HFFc6 (cell line): ENCODE measurements around the gene ABTB2. TPM values are rescaled to one million over a fixed set of nuclear protein-coding genes. Genes with fewer than 3 reads are reported as not detected.
A peak's percentile ranks its signal among the peaks of the same experiment; 100 is the strongest.

Experiments used
- DNase-seq: peaks from one replicate; pipeline ENCODE4 v3.0.0-alpha.2; 2018
- H3K27ac Mint-ChIP-seq: 2 replicates; pipeline ENCODE4 v1.8.0; 2020; ENCODE audit warnings: mild to moderate bottlenecking, mixed read lengths
- H3K27me3 Mint-ChIP-seq: 2 replicates; pipeline ENCODE4 v1.8.0; 2021; ENCODE audit warnings: mild to moderate bottlenecking, moderate library complexity, mixed read lengths; ENCODE audit not compliant: insufficient read depth
- H3K36me3 Mint-ChIP-seq: 2 replicates; pipeline ENCODE4 v1.8.0; 2021; ENCODE audit warnings: low read depth, mixed read lengths
- H3K4me1 Mint-ChIP-seq: 2 replicates; pipeline ENCODE4 v1.8.0; 2020; ENCODE audit warnings: low read depth, mixed read lengths
- H3K4me3 Mint-ChIP-seq: 2 replicates; pipeline ENCODE4 v1.8.0; 2020; ENCODE audit warnings: mild to moderate bottlenecking, moderate library complexity, mixed read lengths
- H3K9me3 Mint-ChIP-seq: 2 replicates; pipeline ENCODE4 v1.8.0; 2020; ENCODE audit warnings: mild to moderate bottlenecking, mixed read lengths
- total RNA-seq, 6 experiments: library from RNA; stranded (reverse); fragmentation: NEBNext Ultra II Directional; extraction: Animal tissue kit (Norgen Biotek cat#: 25700); gene quantifications; 2 replicates in 1 of 6; 3 replicates in 5 of 6; pipeline ENCODE4 v1.2.3, GENCODE V29; 2021
- TF ChIP-seq, protein P1 (sequence below): fragments of 200-600 bp; sonication (generic); IDR thresholded peaks from 2 replicates; pipeline ENCODE4 v1.5.0; 2021; ENCODE audit warnings: antibody characterized with exemption, mild to moderate bottlenecking

ABTB2 gene
- total RNA-seq, 6 experiments from 2014 or later: 2.5 to 3.6 (median 2.8) TPM

DNA sequence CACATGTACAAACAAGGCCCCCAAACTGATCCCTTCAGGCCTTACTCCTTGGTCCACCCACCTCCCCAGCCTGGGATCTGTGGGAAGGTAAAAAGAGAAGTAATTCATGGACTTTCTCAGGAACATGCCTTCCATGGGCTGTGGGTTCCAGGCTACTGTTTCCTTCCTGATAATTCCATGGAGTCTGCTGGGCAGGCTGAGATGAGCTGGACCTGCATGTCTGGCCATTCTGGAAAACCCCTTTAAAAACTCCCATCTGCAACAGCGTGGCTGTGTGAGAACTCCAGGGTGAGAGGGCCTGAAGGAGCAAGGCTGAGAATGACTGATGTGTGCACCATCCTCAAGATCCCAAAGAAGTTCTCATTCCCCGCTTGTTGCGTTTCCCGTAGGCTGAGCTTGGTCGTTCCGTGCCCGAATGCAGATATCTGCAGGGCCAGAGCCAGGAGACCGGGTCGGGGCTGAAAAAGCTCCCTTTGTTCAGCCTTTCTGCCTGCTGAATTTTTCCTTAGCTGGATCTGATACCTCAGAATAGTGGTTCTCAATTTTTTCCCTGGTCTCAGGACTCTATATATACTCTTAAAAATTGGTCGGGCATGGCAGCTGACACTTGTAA is 179.5 kb downstream of the ABTB2 start:
- DNase-seq: no peak

DNA sequence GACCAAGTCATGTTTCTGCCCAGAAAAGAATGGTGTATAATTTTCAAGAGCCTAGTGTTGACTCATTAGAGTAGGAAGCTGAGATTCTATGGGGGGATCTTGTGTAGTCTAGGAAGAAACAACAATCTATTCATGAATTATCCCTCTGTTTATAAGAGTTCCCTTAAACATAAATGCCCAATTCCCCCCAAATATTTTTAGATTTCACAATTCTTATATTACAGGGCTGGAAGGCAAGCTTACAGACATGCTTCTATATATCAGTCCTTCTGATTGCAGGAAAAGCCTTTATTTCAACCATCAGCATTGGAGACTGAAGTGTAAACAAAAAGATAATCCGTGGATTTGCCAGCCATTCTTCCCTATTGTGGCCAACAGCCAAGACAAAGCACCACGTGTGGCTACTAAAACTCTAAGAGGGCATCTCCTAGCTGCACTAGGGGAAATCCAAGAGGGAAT is 181.0 kb downstream of the ABTB2 start:
- H3K36me3 Mint-ChIP-seq: no peaks in the 10 kb centered on the region
- H3K9me3 Mint-ChIP-seq: no peaks in the 10 kb centered on the region
- no peak for DNase-seq
- H3K4me1 Mint-ChIP-seq: no peaks in the 10 kb centered on the region
- H3K4me3 Mint-ChIP-seq: no peak overlapping the region
- TF ChIP-seq, protein P1, sequence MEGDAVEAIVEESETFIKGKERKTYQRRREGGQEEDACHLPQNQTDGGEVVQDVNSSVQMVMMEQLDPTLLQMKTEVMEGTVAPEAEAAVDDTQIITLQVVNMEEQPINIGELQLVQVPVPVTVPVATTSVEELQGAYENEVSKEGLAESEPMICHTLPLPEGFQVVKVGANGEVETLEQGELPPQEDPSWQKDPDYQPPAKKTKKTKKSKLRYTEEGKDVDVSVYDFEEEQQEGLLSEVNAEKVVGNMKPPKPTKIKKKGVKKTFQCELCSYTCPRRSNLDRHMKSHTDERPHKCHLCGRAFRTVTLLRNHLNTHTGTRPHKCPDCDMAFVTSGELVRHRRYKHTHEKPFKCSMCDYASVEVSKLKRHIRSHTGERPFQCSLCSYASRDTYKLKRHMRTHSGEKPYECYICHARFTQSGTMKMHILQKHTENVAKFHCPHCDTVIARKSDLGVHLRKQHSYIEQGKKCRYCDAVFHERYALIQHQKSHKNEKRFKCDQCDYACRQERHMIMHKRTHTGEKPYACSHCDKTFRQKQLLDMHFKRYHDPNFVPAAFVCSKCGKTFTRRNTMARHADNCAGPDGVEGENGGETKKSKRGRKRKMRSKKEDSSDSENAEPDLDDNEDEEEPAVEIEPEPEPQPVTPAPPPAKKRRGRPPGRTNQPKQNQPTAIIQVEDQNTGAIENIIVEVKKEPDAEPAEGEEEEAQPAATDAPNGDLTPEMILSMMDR: no peak
- H3K27ac Mint-ChIP-seq: no peak overlapping the region
- peaks cover 14% of the 10 kb centered on the region for H3K27me3 Mint-ChIP-seq

More for the DNA sequence above, 179.5 kb downstream of the ABTB2 start:
- Mint-ChIP-seq H3K27ac (no peak overlapping the region), H3K36me3 (no peaks in the 10 kb centered on the region), H3K4me3 (no peak overlapping the region), H3K27me3 (peaks cover 14% of the 10 kb centered on the region), H3K9me3 (no peaks in the 10 kb centered on the region), H3K4me1 (no peaks in the 10 kb centered on the region)
- TF ChIP-seq, protein P1: no peak

DNA sequence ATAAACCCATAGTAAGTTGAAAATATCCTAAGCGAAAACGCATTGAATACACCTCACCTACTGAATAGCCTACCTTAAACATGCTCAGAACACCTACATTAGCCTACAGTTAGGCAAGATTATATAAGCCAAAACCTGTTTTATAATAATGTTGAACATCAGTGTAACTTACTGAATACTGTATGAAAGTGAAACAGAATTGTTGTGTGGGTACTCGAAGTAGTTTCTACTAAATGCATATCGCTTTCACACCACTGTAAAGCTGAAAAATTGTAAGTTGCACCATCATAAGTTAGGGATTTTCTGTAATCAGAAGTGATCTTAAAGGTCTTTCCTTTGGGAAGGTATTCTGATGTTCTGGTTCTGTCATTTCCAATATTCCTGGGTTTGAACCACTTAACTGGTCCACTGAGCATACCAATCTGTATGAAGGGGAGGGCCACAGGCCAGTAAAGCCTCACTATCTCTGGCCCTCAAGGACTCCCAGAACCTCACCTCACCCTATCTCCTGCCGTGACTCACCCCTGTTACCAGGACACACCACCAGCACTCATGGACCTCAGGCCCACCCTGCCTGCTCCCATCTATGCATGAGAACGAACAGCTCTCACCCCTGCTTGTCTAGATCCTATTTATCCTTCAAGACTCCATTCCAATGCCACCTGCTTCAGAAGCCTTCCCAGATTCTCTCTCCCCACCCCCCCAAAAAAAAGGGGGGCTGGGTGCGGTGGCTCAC is 182.4 kb downstream of the ABTB2 start:
- DNase-seq: no peak
- Mint-ChIP-seq H3K4me3 (no peak overlapping the region), H3K36me3 (no peaks in the 10 kb centered on the region), H3K4me1 (no peaks in the 10 kb centered on the region), H3K27ac (no peak overlapping the region), H3K27me3 (peaks cover 16% of the 10 kb centered on the region), H3K9me3 (no peaks in the 10 kb centered on the region)
- TF ChIP-seq, protein P1: no peak

DNA sequence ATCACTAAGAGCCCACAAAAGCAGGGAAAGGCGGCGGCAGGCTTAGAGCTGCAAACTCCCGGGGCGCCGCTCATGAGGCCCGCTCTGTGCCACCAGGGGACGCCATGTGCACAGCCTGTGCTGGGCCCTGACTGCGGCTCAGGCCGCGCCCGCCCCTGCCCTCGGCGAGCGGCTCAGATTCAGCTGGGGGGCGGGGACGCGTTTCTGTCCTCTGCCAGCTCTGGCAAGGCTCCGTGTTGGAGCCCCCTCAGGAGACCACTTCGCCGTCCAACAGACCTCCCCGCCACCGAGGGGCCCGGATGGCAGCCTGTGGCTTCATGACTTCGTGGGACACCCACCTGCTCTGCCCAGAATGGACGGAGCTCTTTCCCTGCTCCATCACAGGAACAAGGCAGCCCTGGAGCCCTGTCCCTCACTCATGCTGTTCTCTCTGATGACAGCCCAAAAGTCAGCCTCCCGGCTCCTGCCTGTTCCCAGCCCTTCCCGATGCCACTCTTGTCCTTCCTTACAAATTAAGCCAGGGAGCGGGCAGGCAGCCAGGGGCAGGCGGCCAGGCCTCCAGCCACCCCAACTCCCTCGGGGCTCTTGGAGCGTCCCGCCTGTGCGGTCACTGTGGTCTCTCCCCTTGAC is 183.3 kb downstream of the ABTB2 start:
- Mint-ChIP-seq H3K27me3 (peaks cover 17% of the 10 kb centered on the region), H3K4me3 (peak overlapping the region; percentile 84), H3K9me3 (no peaks in the 10 kb centered on the region), H3K36me3 (no peaks in the 10 kb centered on the region), H3K4me1 (no peaks in the 10 kb centered on the region), H3K27ac (no peak overlapping the region)
- TF ChIP-seq, protein P1: peak; percentile 93
- peak; percentile 46 for DNase-seq

DNA sequence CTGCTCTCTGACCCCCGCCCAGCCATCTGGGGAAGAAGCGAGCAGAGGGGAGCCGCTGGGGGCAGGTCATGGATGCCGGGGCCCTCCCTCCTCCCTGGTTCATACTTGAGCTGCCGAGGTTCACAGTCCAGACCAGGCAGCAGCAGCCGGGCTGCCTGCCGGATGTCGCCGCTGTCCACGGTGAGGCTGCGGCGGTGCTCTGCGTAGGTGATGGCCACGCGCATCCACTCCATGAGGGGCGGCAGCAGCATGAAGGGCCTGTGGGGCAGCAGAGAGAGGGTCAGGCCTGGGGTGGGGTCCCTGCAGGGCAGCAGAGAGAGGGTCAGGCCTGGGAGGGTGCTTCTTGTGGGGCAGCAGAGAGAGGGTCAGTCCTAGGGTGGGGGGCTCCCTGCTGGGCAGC is 184.8 kb downstream of the ABTB2 start:
- Mint-ChIP-seq H3K36me3 (no peaks in the 10 kb centered on the region), H3K4me1 (peaks cover 9% of the 10 kb centered on the region; the same call in 1 of the 2 replicates), H3K9me3 (no peaks in the 10 kb centered on the region), H3K4me3 (no peak overlapping the region), H3K27ac (no peak overlapping the region), H3K27me3 (peaks cover 17% of the 10 kb centered on the region)
- no peak for DNase-seq
- TF ChIP-seq, protein P1: no peak
